Thyroid gland (tissue), 4 donors: ENCODE measurements around the gene STUB1. TPM values are rescaled to one million over a fixed set of nuclear protein-coding genes. Genes with fewer than 3 reads are reported as not detected.

Source experiments
- DNase-seq, 2 donors: peaks; one replicate each; pipeline ENCODE4 v3.0.0-alpha.2; 2019
- H3K27ac ChIP-seq, 3 donors: fragments of 200-600 bp; sonication (generic); 1 replicate in 2 of 3; 2 replicates in 1 of 3; pipeline ENCODE4 v1.5.1; 2016 to 2019; ENCODE audit warnings: mild to moderate bottlenecking in 1 of 3, moderate library complexity in 1 of 3
- H3K27me3 ChIP-seq: fragments of 200-600 bp; sonication (generic); one replicate; pipeline ENCODE4 v1.5.1; 2019
- H3K36me3 ChIP-seq, 2 donors: fragments of 200-600 bp; sonication (generic); one replicate each; pipeline ENCODE4 v1.5.1; 2016 to 2019
- H3K4me1 ChIP-seq, 2 donors: fragments of 200-600 bp; sonication (generic); one replicate each; pipeline ENCODE4 v1.5.1; 2017 to 2019
- H3K4me3 ChIP-seq, 3 donors: fragments of 200-600 bp; sonication (generic); replicated peaks in 1 of 3; 1 replicate in 2 of 3; 2 replicates in 1 of 3; pipeline ENCODE4 v1.5.1; 2016; ENCODE audit warnings: mild to moderate bottlenecking in 1 of 3
- H3K9me3 ChIP-seq: fragments of 200-600 bp; sonication (generic); one replicate; pipeline ENCODE4 v1.5.1; 2017
- POLR2A ChIP-seq, 2 donors: fragments of 450-650 bp; IDR thresholded peaks; one replicate each; pipeline ENCODE4 v1.6.1; 2017; ENCODE audit warnings: antibody characterized with exemption in 2 of 2, mild to moderate bottlenecking in 2 of 2, moderate library complexity in 1 of 2
- WGBS, 2 donors: methylation state at CpG; one replicate each; pipeline ENCODE4 v1.1.5; 2017; 5-methylcytosine and 5-hydroxymethylcytosine counted together
- intact Hi-C: fragments of 100-400 bp; cut with DNase I; formaldehyde crosslinking; loops from one replicate; pipeline ENCODE4 v1.15.1; 2023
- total RNA-seq, 4 donors: library from RNA; depleted of rRNA; stranded (reverse); fragments of >200 nt; gene quantifications; one replicate each; pipeline ENCODE4 v1.2.3, GENCODE V29; 2016
- TF ChIP-seq, protein P1 (sequence below), 6 experiments: fragments of 200-600 bp in 3 of 6; fragments of 450-650 bp in 3 of 6; sonication (generic) in 3 of 6; IDR thresholded peaks; one replicate each; pipeline ENCODE4 v1.5.1; 2016 to 2019; ENCODE audit warnings: antibody characterized with exemption in 6 of 6, mild to moderate bottlenecking in 2 of 6, inconsistent platforms in 1 of 6, moderate library complexity in 1 of 6

STUB1 gene
- total RNA-seq, 4 donors from 2014 or later: 134 to 206 (median 162) TPM

DNA sequence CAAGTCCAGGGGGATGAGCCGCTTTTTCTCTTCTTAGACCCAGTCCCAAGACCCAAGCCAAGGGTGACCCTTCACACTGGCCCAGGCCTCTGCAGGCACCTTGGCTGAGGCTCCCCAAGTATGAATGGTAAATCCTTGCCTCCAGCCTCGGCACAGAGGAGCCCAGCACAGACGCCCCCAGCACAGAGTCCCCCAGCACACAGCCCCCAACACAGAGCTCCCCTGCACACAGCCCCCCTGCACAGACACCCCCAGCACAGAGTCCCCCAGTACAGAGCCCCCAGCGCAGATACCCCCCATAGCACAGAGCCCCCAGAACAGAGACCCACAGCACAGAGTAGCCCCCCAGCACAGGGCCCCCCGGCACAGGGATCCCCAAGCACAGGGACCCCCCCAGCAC is 39.6 kb upstream of the STUB1 start:
- no peaks in the 10 kb centered on the region for H3K9me3 ChIP-seq
- no peaks in the 10 kb centered on the region for H3K27me3 ChIP-seq
- H3K4me3 ChIP-seq: no peak overlapping the region
- intact Hi-C loops: no loop called here
- H3K36me3 ChIP-seq: no peaks in the 10 kb centered on the region
- TF ChIP-seq, protein P1, sequence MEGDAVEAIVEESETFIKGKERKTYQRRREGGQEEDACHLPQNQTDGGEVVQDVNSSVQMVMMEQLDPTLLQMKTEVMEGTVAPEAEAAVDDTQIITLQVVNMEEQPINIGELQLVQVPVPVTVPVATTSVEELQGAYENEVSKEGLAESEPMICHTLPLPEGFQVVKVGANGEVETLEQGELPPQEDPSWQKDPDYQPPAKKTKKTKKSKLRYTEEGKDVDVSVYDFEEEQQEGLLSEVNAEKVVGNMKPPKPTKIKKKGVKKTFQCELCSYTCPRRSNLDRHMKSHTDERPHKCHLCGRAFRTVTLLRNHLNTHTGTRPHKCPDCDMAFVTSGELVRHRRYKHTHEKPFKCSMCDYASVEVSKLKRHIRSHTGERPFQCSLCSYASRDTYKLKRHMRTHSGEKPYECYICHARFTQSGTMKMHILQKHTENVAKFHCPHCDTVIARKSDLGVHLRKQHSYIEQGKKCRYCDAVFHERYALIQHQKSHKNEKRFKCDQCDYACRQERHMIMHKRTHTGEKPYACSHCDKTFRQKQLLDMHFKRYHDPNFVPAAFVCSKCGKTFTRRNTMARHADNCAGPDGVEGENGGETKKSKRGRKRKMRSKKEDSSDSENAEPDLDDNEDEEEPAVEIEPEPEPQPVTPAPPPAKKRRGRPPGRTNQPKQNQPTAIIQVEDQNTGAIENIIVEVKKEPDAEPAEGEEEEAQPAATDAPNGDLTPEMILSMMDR (IDR thresholded peaks at IDR 0.05): no peak
- no peak for TF ChIP-seq POLR2A (IDR thresholded peaks at IDR 0.05)
- H3K4me1 ChIP-seq: peaks cover 30 to 49% of the 10 kb centered on the region in 2 donors
- no peak overlapping the region for H3K27ac ChIP-seq
- WGBS, 2 donors: 95% methylated on average over 4 of the region's 5 CpGs; no CpG with 5 or more reads in 1 of the 2 donors
- DNase-seq: no peak

DNA sequence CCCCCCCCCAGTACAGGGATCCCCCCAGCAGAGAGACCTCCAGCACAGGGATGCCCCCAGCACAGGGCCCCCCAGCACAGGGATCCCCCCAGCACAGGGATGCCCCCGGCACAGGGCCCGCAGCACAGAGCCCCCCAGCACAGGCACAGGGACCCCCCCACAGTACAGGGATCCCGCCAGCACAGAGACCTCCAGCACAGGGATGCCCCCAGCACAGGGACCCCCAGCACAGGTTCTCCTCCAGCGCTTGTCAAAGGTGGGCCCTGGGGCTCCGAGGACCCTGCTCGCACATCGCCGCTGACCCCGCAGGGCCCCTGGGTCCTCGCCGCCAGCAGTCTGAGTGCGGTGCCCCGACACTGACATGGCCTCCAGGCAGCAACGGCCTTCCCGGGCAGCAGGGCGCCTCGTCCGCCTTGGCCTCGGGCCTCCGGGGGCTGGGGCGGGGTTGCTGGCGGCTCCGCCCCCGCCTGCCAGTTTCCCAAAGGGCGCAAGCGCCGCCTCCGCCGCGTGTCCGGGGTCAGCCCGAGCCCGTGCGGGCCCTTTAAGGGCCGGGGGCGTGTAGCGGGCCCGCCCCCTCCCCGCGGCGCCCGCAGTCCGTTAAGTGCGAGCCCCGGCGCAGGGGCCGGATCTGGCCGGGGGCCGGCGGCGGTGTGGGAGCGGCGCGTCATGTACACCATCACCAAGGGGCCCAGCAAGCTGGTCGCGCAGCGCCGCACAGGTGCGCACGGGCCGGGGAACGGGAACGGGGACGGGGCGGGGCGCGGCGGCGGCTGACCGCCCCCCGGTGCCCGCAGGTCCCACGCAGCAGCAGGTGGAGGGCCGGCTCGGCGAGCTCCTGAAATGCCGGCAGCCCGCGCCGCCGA is 38.7 kb upstream of the STUB1 start, which contains the start of gene MCRIP2:
TSS of gene MCRIP2 (plus strand) at position 503 of the 863 bp plus-strand sequence. CDS start at position 667, 164 bp downstream.
- no peaks in the 10 kb centered on the region for H3K36me3 ChIP-seq
- peak within 1 kb of the TSS; percentile 71 to 86 (median 83) for H3K27ac ChIP-seq
- H3K27me3 ChIP-seq: no peaks in the 10 kb centered on the region
- WGBS, 2 donors: no CpG with 5 or more reads among the region's 81 CpGs
- H3K4me3 ChIP-seq: peak within 1 kb of the TSS; percentile 31 to 93 (median 64)
- intact Hi-C loops: no loop called here
- peak; percentile 91 for DNase-seq
- TF ChIP-seq, protein P1 (IDR thresholded peaks at IDR 0.05): no peak
- peak; percentile 2 to 73 for TF ChIP-seq POLR2A (IDR thresholded peaks at IDR 0.05)
- H3K9me3 ChIP-seq: no peaks in the 10 kb centered on the region
- H3K4me1 ChIP-seq: peaks cover 36 to 57% of the 10 kb centered on the region in 2 donors

DNA sequence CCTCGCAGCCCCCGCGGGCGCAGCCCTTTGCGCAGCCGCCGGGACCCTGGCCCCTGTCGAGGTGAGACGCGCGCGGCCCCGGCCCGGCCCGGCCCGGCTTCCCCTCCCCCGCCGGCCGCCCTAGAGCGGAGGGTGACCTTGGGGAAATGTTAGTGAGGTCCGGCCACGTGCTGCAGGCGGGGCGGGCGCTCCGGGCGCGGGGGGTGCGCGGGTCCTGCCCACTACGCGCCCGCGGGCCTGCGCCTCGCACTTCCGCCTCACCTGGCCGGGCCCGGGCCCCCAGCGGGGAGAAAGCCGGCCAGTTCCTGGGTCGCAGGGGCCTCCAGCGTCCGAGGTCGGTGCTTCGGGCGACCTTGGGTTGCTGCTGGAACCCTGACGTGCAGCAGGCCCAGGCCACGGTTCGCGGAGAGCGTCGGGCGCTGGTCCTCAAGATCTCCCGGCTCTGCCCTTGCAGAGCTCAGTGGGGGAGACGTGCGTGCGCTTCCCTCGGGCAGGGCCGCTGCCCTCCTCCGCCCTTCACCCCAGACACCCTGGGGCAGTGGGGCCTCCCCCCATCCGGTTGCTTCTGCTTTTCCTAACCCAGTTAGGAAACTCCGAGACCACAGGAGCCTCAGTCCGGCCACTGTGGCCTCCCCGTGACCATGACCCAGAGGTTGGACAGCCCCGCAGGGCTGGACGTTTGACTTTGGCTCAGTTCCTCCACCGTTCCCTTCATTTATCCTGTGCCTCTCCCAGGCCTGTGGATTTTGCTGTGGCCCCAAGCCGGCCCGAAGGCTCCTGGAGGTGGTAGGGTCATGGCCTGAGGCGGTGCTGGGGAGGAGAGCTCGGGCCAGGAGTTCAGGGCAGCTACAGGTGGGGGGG is 37.8 kb upstream of the STUB1 start:
- H3K9me3 ChIP-seq: no peaks in the 10 kb centered on the region
- H3K4me1 ChIP-seq: peaks cover 43 to 63% of the 10 kb centered on the region in 2 donors
- peak overlapping the region; percentile 31 to 93 (median 64) for H3K4me3 ChIP-seq
- TF ChIP-seq POLR2A (IDR thresholded peaks at IDR 0.05): no peak
- TF ChIP-seq, protein P1 (IDR thresholded peaks at IDR 0.05): no peak
- H3K27me3 ChIP-seq: no peaks in the 10 kb centered on the region
- intact Hi-C loops: no loop called here
- DNase-seq: peak; percentile 79 to 82
- WGBS, 2 donors: 15 to 59% methylated on average over 11 to 18 of the region's 72 CpGs
- peak overlapping the region; percentile 71 to 86 (median 83) for H3K27ac ChIP-seq
- no peaks in the 10 kb centered on the region for H3K36me3 ChIP-seq

DNA sequence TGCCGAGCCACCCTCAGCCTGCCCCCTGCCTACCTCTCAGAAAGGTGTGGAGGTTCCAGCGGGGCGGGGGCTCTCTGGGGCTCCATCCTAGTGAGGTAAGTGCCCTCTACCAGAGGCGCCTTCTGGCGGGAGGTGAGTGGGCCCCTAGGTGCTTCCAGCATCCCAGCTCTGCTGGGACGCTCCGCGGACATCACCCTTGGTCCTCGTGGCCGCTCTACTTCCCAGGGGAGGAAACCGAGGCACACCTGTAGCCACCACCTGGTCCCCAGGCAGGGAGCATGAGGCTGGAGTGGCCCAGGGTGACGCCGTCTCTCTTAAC is 37.2 kb upstream of the STUB1 start:
- no peak for DNase-seq
- Histone ChIP-seq H3K4me1 (peaks cover 43 to 63% of the 10 kb centered on the region in 2 donors), H3K4me3 (peak overlapping the region in 2 of 3 donors; percentile 64 to 93), H3K9me3 (no peaks in the 10 kb centered on the region), H3K36me3 (no peaks in the 10 kb centered on the region), H3K27me3 (no peaks in the 10 kb centered on the region), H3K27ac (peak overlapping the region; percentile 25 to 86 (median 54))
- TF ChIP-seq, protein P1 (IDR thresholded peaks at IDR 0.05): no peak
- TF ChIP-seq POLR2A (IDR thresholded peaks at IDR 0.05): no peak
- intact Hi-C loops: no loop called here
- WGBS, 2 donors: 71 to 84% methylated on average over 3 to 8 of the region's 13 CpGs
